T-cell (primary cell): Measurements from ENCODE around the gene APOL1. TPM values are rescaled to one million over a fixed set of nuclear protein-coding genes. Genes with fewer than 3 reads are reported as not detected.

Source experiments
- ATAC-seq, 4 experiments: fragments of 200-7000 bp in 3 of 4; fragments of 150-1000 bp in 1 of 4; cut with Tn5 transposase; replicated peaks in 1 of 4; 1 replicate in 3 of 4; 2 replicates in 1 of 4; pipeline ENCODE4 v1.10.0; 2021; ENCODE audit warnings: moderate library complexity in 3 of 4, mild to moderate bottlenecking in 2 of 4, moderate number of reproducible peaks in 1 of 4
- CTCF ChIA-PET, 2 donors: fragments of 300-600 bp; sonication (Branson Sonifier 250); formaldehyde crosslinking; loops; one replicate each; lab custom pipeline; 2022; ENCODE audit warnings: antibody characterized with exemption in 2 of 2; lab: Charles Lee
- POLR2A ChIA-PET, 2 donors: fragments of 300-600 bp; sonication (Branson Sonifier 250); formaldehyde crosslinking; loops; one replicate each; lab custom pipeline; 2022; ENCODE audit warnings: antibody characterized with exemption in 2 of 2; lab: Charles Lee
- DNase-seq, 35 experiments: peaks; one replicate each; pipeline versions ENCODE4 v3.0.0 to v3.0.0-alpha.2; 2013 to 2023
- H3K27ac ChIP-seq: one replicate; pipeline ENCODE4 v1.5.1; 2013; ENCODE audit warnings: low read length
- H3K27me3 ChIP-seq, 2 experiments: replicated peaks in 1 of 2; 1 replicate in 1 of 2; 2 replicates in 1 of 2; pipeline versions ENCODE4 v1.6.1 to v1.7.0; 2013; ENCODE audit warnings: low read length in 1 of 2, mixed read lengths in 1 of 2; ENCODE audit not compliant: control insufficient read depth in 2 of 2, insufficient read depth in 2 of 2; ENCODE audit errors: extremely low read depth in 1 of 2
- H3K36me3 ChIP-seq, 2 donors: 1 replicate in 1 of 2; 2 replicates in 1 of 2; pipeline versions ENCODE4 v1.6.1 to v1.7.0; 2013; ENCODE audit warnings: low read length in 1 of 2; ENCODE audit not compliant: control insufficient read depth in 2 of 2, insufficient read depth in 1 of 2; ENCODE audit errors: extremely low read depth in 1 of 2
- H3K4me1 ChIP-seq, 2 experiments: 1 replicate in 1 of 2; 2 replicates in 1 of 2; pipeline versions ENCODE4 v1.6.1 to v1.7.0; 2013; ENCODE audit warnings: low read length in 2 of 2, mixed read lengths in 1 of 2; ENCODE audit not compliant: insufficient read depth in 2 of 2, control insufficient read depth in 1 of 2; ENCODE audit errors: extremely low read depth in 1 of 2
- H3K4me3 ChIP-seq, 2 donors: 1 replicate in 1 of 2; 2 replicates in 1 of 2; pipeline versions ENCODE4 v1.5.1 to v1.7.0; 2013; ENCODE audit warnings: mild to moderate bottlenecking in 2 of 2, low read length in 1 of 2, moderate library complexity in 1 of 2; ENCODE audit not compliant: control insufficient read depth in 1 of 2; ENCODE audit errors: extremely low read depth in 1 of 2
- H3K9me3 ChIP-seq: 2 replicates; pipeline ENCODE4 v1.7.0; 2013
- H3K27ac Mint-ChIP-seq, 2 donors: one replicate each; pipeline ENCODE4 v1.8.0; 2020 to 2021; ENCODE audit warnings: mild to moderate bottlenecking in 2 of 2, mixed read lengths in 2 of 2
- H3K27me3 Mint-ChIP-seq, 2 donors: one replicate each; pipeline ENCODE4 v1.8.0; 2021 to 2022; ENCODE audit warnings: mixed read lengths in 2 of 2
- H3K36me3 Mint-ChIP-seq: one replicate; pipeline ENCODE4 v1.8.0; 2021; ENCODE audit warnings: mixed read lengths
- H3K4me1 Mint-ChIP-seq, 3 donors: one replicate each; pipeline ENCODE4 v1.8.0; 2020 to 2022; ENCODE audit warnings: mixed read lengths in 3 of 3, mild to moderate bottlenecking in 1 of 3
- H3K4me3 Mint-ChIP-seq, 3 donors: one replicate each; pipeline ENCODE4 v1.8.0; 2020 to 2022; ENCODE audit warnings: mild to moderate bottlenecking in 3 of 3, mixed read lengths in 3 of 3, moderate library complexity in 3 of 3
- H3K9me3 Mint-ChIP-seq, 3 donors: one replicate each; pipeline ENCODE4 v1.8.0; 2020 to 2022; ENCODE audit warnings: mixed read lengths in 3 of 3
- WGBS: methylation state at CpG from one replicate; pipeline ENCODE4 v1.1.5; 2013; ENCODE audit warnings: missing lambda C conversion rate; ENCODE audit not compliant: insufficient coverage; 5-methylcytosine and 5-hydroxymethylcytosine counted together
- total RNA-seq, 35 experiments: library from RNA in 6 of 35; stranded (reverse) in 6 of 35; fragments of 120-200 nt in 1 of 35; gene quantifications; one replicate each; pipeline versions ENCODE4 v1.2.1 to v1.2.4 and lab custom pipeline; 2013 to 2026

APOL1 gene
- total RNA-seq, 5 donors from 2014 or later (not counting 1 experiment from before 2014, with no cell fraction given), result 15.7 to 29.5 (median 19.8) TPM

GRCh38 chr22:36292823-36293530 is 40.0 kb downstream of the APOL1 start:
- Mint-ChIP-seq H3K27ac (peak overlapping the region; percentile 78 to 86), H3K9me3 (no peaks in the 10 kb centered on the region), H3K4me3 (peak overlapping the region in 1 of 3 donors; percentile 52), H3K36me3 (peaks cover 74% of the 10 kb centered on the region), H3K27me3 (no peaks in the 10 kb centered on the region), H3K4me1 (peaks cover 48 to 58% (median 50%) of the 10 kb centered on the region in 3 donors)
- no peak overlapping the region for H3K27ac ChIP-seq
- ChIA-PET CTCF (interaction anchor here in 1 of 2 donors (0.5 kb wide), 1 partner anchor 161 kb away, joined by 6 read pairs; no protein-coding TSS in a partner anchor), POLR2A (no interaction called here)
- H3K36me3 ChIP-seq, result peaks cover 36 to 84% of the 10 kb centered on the region in 2 donors
- WGBS, result 81% methylated on average over 10 of the region's 17 CpGs
- no peaks in the 10 kb centered on the region for H3K27me3 ChIP-seq
- H3K4me1 ChIP-seq, result peaks cover 0 to 70% of the 10 kb centered on the region in 2 experiments
- H3K9me3 ChIP-seq, result no peaks in the 10 kb centered on the region
- H3K4me3 ChIP-seq, result no peak overlapping the region
- ATAC-seq (no peak), DNase-seq (no peak)

DNA sequence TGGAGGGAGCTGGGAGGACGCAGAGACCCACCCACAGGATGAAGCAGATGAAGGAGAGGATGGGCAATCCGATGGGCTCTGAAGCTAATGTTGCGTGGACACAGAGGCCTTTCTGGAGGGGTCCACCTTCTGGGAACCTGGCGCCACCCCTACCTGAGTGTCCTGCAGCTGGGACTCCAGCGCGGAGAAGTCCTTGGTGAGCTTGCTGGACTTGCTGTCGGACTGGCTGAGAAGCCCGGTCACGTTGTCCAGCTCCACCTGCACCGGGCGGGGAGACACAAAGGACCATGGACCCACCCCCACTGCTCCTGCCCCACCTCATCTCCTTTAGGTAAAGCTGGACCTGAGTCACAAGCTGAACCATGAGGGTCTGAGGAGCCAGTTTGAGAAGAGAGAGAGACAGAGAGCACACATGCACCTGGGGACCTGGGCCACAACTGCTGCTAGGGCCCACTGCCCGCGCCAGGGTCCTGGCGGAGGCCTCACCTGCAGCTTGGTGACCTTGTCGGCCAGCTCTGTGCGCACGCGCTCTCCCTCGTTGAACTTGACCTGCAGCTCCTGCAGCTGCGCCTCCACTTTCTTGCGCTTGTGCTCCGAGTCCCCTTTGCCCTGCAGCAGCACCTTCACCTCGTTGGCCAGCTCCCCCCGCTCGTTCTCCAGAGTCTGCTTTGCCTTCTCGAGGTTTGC is 40.8 kb downstream of the APOL1 start:
- DNase-seq (no peak), ATAC-seq (no peak)
- peak overlapping the region; percentile 61 to 72 for H3K27ac Mint-ChIP-seq
- H3K4me3 Mint-ChIP-seq, result peak overlapping the region in 1 of 3 donors; percentile 15
- H3K4me1 Mint-ChIP-seq, result peaks cover 40 to 52% (median 43%) of the 10 kb centered on the region in 3 donors
- Histone ChIP-seq H3K4me3 (no peak overlapping the region), H3K4me1 (peaks cover 0 to 66% of the 10 kb centered on the region in 2 experiments), H3K9me3 (no peaks in the 10 kb centered on the region), H3K36me3 (peaks cover 35 to 84% of the 10 kb centered on the region in 2 donors), H3K27me3 (no peaks in the 10 kb centered on the region), H3K27ac (no peak overlapping the region)
- POLR2A ChIA-PET, result no interaction called here
- 94% methylated on average over 22 of the region's 26 CpGs for WGBS
- peaks cover 72% of the 10 kb centered on the region for H3K36me3 Mint-ChIP-seq
- CTCF ChIA-PET, result interaction anchor here in 1 of 2 donors (1.0 kb wide), 1 partner anchor 9 kb away, joined by 3 read pairs; no protein-coding TSS in a partner anchor
- no peaks in the 10 kb centered on the region for H3K9me3 Mint-ChIP-seq
- no peaks in the 10 kb centered on the region for H3K27me3 Mint-ChIP-seq

- Mint-ChIP-seq H3K36me3 (peaks cover 71% of the 10 kb centered on the region), H3K4me1 (peaks cover 35 to 47% (median 38%) of the 10 kb centered on the region in 3 donors), H3K27ac (peak overlapping the region; percentile 61 to 72), H3K4me3 (peak overlapping the region in 1 of 3 donors; percentile 15), H3K9me3 (no peaks in the 10 kb centered on the region), H3K27me3 (no peaks in the 10 kb centered on the region)
- POLR2A ChIA-PET, result no interaction called here
- 88% methylated on average over 7 of the region's 7 CpGs for WGBS
- H3K27me3 ChIP-seq, result no peaks in the 10 kb centered on the region
- DNase-seq (no peak), ATAC-seq (no peak)
- no peak overlapping the region for H3K27ac ChIP-seq
- peaks cover 0 to 62% of the 10 kb centered on the region in 2 experiments for H3K4me1 ChIP-seq
- H3K36me3 ChIP-seq, result peaks cover 35 to 84% of the 10 kb centered on the region in 2 donors
- H3K9me3 ChIP-seq, result no peaks in the 10 kb centered on the region
- CTCF ChIA-PET, result interaction anchor here in 1 of 2 donors (1.0 kb wide), 1 partner anchor 9 kb away, joined by 3 read pairs; no protein-coding TSS in a partner anchor
- H3K4me3 ChIP-seq, result no peak overlapping the region
Measured at GRCh38 chr22:36294293-36294620, 41.3 kb downstream of the APOL1 start.

- H3K9me3 ChIP-seq, result no peaks in the 10 kb centered on the region
- H3K27ac ChIP-seq, result no peak overlapping the region
- no peak overlapping the region for H3K4me3 ChIP-seq
- DNase-seq (no peak), ATAC-seq (no peak)
- Mint-ChIP-seq H3K4me1 (peaks cover 30 to 43% (median 33%) of the 10 kb centered on the region in 3 donors), H3K9me3 (no peaks in the 10 kb centered on the region), H3K27me3 (no peaks in the 10 kb centered on the region), H3K4me3 (no peak overlapping the region), H3K36me3 (peaks cover 67% of the 10 kb centered on the region), H3K27ac (peak overlapping the region in 1 of 2 donors; percentile 16)
- peaks cover 35 to 84% of the 10 kb centered on the region in 2 donors for H3K36me3 ChIP-seq
- WGBS, result 93% methylated on average over 10 of the region's 11 CpGs
- POLR2A ChIA-PET, result no interaction called here
- CTCF ChIA-PET, result interaction anchor here in 1 of 2 donors (1.0 kb wide), 1 partner anchor 10 kb away, joined by 3 read pairs; no protein-coding TSS in a partner anchor
- H3K4me1 ChIP-seq, result peaks cover 0 to 56% of the 10 kb centered on the region in 2 experiments
- no peaks in the 10 kb centered on the region for H3K27me3 ChIP-seq
Measured at GRCh38 chr22:36294801-36295200, 41.9 kb downstream of the APOL1 start.

DNA sequence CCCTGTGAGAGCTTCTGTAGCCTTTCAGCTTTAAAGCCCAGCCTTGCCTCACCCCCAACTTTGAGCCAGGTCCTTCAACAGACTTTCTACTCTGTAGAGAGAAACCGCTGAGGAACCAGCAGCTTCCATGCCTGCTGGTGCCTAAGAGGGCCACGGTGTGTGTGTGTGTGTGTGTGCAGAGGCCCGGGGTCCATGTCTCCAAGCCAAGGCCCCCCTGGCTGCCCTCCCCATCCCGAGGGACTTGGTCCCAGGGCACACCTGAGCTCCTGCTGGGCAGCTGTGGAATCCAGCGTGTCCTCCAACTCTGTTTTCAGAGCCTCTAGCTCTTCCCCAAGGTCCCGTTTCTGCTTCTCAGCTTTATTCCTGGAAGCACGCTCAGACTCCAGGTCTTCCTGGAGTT is 42.3 kb downstream of the APOL1 start:
- Mint-ChIP-seq H3K36me3 (peaks cover 64% of the 10 kb centered on the region), H3K4me1 (peaks cover 26 to 40% (median 29%) of the 10 kb centered on the region in 3 donors), H3K27me3 (no peaks in the 10 kb centered on the region), H3K4me3 (no peak overlapping the region), H3K27ac (peak overlapping the region; percentile 16 to 60), H3K9me3 (no peaks in the 10 kb centered on the region)
- Histone ChIP-seq H3K36me3 (peaks cover 35 to 87% of the 10 kb centered on the region in 2 donors), H3K4me3 (no peak overlapping the region), H3K27ac (no peak overlapping the region), H3K4me1 (peaks cover 0 to 53% of the 10 kb centered on the region in 2 experiments), H3K9me3 (no peaks in the 10 kb centered on the region), H3K27me3 (no peaks in the 10 kb centered on the region)
- 95% methylated on average over 4 of the region's 7 CpGs for WGBS
- ATAC-seq (no peak), DNase-seq (no peak)
- ChIA-PET CTCF (no interaction called here), POLR2A (no interaction called here)

DNA sequence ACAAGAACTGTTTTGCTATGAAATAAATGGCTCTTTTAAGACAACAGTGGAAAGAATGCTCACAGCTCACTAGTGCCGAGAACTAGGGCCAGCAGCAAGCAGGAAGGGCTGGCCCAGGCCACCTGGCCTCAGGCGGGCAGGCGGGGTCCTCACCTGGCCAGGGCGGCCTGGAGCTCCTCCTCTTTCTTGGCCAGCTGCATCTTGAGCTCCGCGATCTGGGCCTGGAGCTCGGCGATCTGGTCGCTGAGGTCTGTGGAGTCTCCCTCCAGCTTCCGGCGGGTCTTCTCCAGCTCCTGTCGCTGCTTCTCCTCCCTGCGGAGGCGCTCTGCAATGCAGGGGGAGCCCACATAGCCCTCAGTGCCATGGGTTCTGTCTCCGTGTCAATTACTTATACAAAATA is 43.8 kb downstream of the APOL1 start:
- ChIA-PET CTCF (interaction anchor here in 1 of 2 donors (0.7 to 1.4 kb wide), 2 partner anchors 10 to 174 kb away, joined by 3 to 4 read pairs; no protein-coding TSS in a partner anchor), POLR2A (interaction anchor here in 1 of 2 donors (0.6 kb wide), 1 partner anchor 190 kb away, joined by 7 read pairs; no protein-coding TSS in a partner anchor)
- H3K36me3 Mint-ChIP-seq, result peaks cover 69% of the 10 kb centered on the region
- ATAC-seq, result no peak
- H3K4me1 ChIP-seq, result peaks cover 0 to 58% of the 10 kb centered on the region in 2 experiments
- no peak overlapping the region for H3K27ac Mint-ChIP-seq
- H3K9me3 Mint-ChIP-seq, result no peaks in the 10 kb centered on the region
- H3K4me3 Mint-ChIP-seq, result no peak overlapping the region
- peaks cover 34 to 100% of the 10 kb centered on the region in 2 donors for H3K36me3 ChIP-seq
- no peaks in the 10 kb centered on the region for H3K27me3 ChIP-seq
- 95% methylated on average over 6 of the region's 15 CpGs for WGBS
- H3K4me1 Mint-ChIP-seq, result peaks cover 30 to 35% (median 35%) of the 10 kb centered on the region in 3 donors
- H3K4me3 ChIP-seq, result no peak overlapping the region
- H3K27ac ChIP-seq, result no peak overlapping the region
- DNase-seq, result no peak
- H3K27me3 Mint-ChIP-seq, result no peaks in the 10 kb centered on the region
- no peaks in the 10 kb centered on the region for H3K9me3 ChIP-seq
